Measurements from ENCODE around the gene ANK2.

GRCh38 chr4:113056318-113056717 is 6.9 kb downstream of the ANK2 start:
- TF ChIP-seq CTCF (IDR thresholded peaks at IDR 0.05) (no peak), POLR2A (IDR thresholded peaks at IDR 0.05) (no peak)
